Vagina (tissue), 2 donors: ENCODE measurements around the gene ZNF331. TPM values are rescaled to one million over a fixed set of nuclear protein-coding genes. Genes with fewer than 3 reads are reported as not detected.

ENCODE experiments used
- DNase-seq, 2 donors: peaks; one replicate each; pipeline ENCODE4 v3.0.0-alpha.2; 2017; ENCODE audit errors: extremely low spot score in 2 of 2
- H3K27ac ChIP-seq: fragments of 200-600 bp; sonication (generic); one replicate; pipeline ENCODE4 v1.5.1; 2019
- H3K27me3 ChIP-seq: fragments of 200-600 bp; sonication (generic); one replicate; pipeline ENCODE4 v1.5.1; 2019
- H3K36me3 ChIP-seq, 2 donors: fragments of 200-600 bp; sonication (generic); one replicate each; pipeline ENCODE4 v1.5.1; 2017 to 2019
- H3K4me1 ChIP-seq: fragments of 200-600 bp; sonication (generic); one replicate; pipeline ENCODE4 v1.5.1; 2019
- H3K4me3 ChIP-seq, 2 donors: fragments of 200-600 bp; sonication (generic); 1 replicate in 1 of 2; 2 replicates in 1 of 2; pipeline ENCODE4 v1.5.1; 2016 to 2019
- H3K9me3 ChIP-seq: fragments of 200-600 bp; sonication (generic); one replicate; pipeline ENCODE4 v1.5.1; 2019
- CTCF ChIP-seq, 3 experiments: fragments of 450-650 bp in 2 of 3; fragments of 200-600 bp in 1 of 3; sonication (generic) in 1 of 3; IDR thresholded peaks; one replicate each; pipeline ENCODE4 v1.5.1; 2017 to 2019; ENCODE audit warnings: antibody characterized with exemption in 3 of 3, mild to moderate bottlenecking in 2 of 3, moderate library complexity in 2 of 3
- POLR2A ChIP-seq, 2 donors: fragments of 450-650 bp; IDR thresholded peaks; one replicate each; pipeline ENCODE4 v1.6.1; 2017; ENCODE audit warnings: antibody characterized with exemption in 2 of 2, mild to moderate bottlenecking in 2 of 2, moderate library complexity in 2 of 2
- POLR2AphosphoS5 ChIP-seq, 2 donors: sonication (generic); formaldehyde crosslinking; IDR thresholded peaks; one replicate each; pipeline ENCODE4 v1.9.0; 2017; ENCODE audit warnings: antibody characterized with exemption in 2 of 2, mild to moderate bottlenecking in 2 of 2, low read depth in 1 of 2; ENCODE audit not compliant: insufficient read depth in 1 of 2
- intact Hi-C: fragments of 100-400 bp; cut with DNase I; formaldehyde crosslinking; loops from one replicate; pipeline ENCODE4 v1.15.1; 2023
- total RNA-seq: library from RNA; depleted of rRNA; stranded (reverse); fragments of >200 nt; gene quantifications from one replicate; pipeline ENCODE4 v1.2.3, GENCODE V29; 2016

ZNF331 gene
- total RNA-seq, 1 donor from 2014 or later: 72.7 TPM

DNA sequence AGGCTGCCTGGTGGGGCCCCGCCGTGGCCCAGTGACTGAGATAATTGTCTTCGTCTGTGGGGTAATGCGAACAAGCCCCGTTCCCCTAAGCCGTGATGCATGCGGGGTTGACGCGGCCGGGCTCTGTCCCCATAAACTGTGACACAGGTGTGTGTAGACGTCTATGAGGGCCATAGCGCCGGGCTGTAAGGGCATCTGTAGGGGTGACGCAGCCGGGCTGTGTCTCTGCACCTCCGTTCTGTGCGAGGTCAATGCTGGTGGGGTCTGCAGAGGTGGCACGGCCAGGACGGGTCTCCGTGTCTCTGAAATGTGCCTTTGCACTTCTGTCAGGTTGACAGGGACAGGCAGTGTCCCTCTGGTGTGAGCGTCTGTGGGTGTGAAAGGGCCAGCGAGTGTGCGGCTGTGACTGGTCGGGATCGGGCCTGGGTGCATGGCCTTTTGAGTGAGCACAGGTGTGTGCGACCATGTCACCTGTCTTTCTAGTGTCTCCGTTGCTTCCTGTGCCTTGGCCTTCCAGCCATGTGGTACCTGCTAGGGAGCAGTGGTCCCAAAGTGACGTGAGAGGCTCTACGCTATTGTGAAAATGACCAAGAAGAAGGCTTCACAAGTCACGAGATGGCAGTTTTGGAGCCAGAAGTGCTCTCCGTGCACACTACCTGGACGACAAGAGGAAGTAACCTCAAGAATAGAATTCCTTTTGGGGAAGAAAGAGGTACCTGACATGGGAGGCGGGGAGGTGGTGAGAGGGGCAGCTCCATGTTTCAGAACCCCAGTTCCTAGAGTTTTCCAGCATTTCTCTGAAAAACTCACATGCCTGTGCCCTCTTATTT, 16.4 kb upstream of the ZNF331 start:
- no peak for DNase-seq
- intact Hi-C loops: no loop called here
- Histone ChIP-seq H3K4me3 (peak overlapping the region; percentile 50 to 54), H3K4me1 (peaks cover 11% of the 10 kb centered on the region), H3K36me3 (no peaks in the 10 kb centered on the region), H3K27ac (peak overlapping the region; percentile 78), H3K9me3 (no peaks in the 10 kb centered on the region), H3K27me3 (no peaks in the 10 kb centered on the region)
- no peak for TF ChIP-seq POLR2AphosphoS5 (IDR thresholded peaks at IDR 0.05; ENCODE audit: insufficient read depth in 1 of 2, low read depth in 1 of 2)
- TF ChIP-seq POLR2A (IDR thresholded peaks at IDR 0.05): no peak
- no peak for TF ChIP-seq CTCF (IDR thresholded peaks at IDR 0.05)

DNA sequence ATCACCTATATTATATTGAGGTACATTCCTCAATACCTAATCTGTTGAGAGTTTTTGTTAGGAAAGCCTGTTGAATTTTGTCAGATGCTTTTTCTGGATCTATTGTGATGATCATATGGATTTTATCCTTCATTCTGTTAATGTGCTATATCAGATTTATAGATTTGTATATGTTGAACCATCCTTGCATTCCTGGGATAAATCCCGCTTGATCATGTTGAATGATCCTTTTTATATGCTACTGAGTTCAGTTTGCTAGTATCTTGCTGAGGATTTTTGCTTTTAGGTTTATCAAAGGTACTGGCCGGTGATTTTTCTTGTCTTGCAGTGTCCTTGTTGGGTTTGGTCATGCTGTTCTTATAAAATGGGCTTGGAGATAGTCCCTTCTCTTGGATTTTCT, 12.0 kb upstream of the ZNF331 start:
- Histone ChIP-seq H3K27ac (no peak overlapping the region), H3K4me3 (no peak overlapping the region), H3K27me3 (no peaks in the 10 kb centered on the region), H3K36me3 (no peaks in the 10 kb centered on the region), H3K4me1 (peaks cover 11% of the 10 kb centered on the region), H3K9me3 (no peaks in the 10 kb centered on the region)
- intact Hi-C loops: no loop called here
- TF ChIP-seq POLR2AphosphoS5 (IDR thresholded peaks at IDR 0.05; ENCODE audit: insufficient read depth in 1 of 2, low read depth in 1 of 2) (no peak), POLR2A (IDR thresholded peaks at IDR 0.05) (no peak), CTCF (IDR thresholded peaks at IDR 0.05) (no peak)
- DNase-seq: no peak

DNA sequence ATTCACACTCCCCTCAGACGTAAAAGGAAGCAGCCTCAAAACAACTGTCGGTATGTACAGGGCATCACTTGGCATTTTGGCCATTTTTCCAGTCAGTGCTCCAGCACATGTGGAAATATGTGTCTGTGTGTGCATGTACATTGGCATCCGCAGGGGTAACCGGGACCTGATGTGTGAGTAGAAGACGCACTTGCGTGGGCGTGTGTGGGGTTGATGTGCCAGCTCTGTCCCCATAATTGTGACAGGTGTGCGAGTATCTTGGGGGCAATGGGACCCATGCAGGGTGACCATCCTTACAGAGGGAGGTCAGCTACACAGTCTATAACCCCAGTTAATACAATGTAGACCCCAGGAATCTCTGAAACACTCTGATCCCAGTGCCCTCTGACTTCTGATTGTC, 7.3 kb upstream of the ZNF331 start:
- DNase-seq: no peak
- H3K27ac ChIP-seq: no peak overlapping the region
- H3K9me3 ChIP-seq: no peaks in the 10 kb centered on the region
- intact Hi-C loops: no loop called here
- no peaks in the 10 kb centered on the region for H3K36me3 ChIP-seq
- no peaks in the 10 kb centered on the region for H3K27me3 ChIP-seq
- H3K4me3 ChIP-seq: no peak overlapping the region
- TF ChIP-seq POLR2AphosphoS5 (IDR thresholded peaks at IDR 0.05; ENCODE audit: insufficient read depth in 1 of 2, low read depth in 1 of 2) (no peak), CTCF (IDR thresholded peaks at IDR 0.05) (no peak), POLR2A (IDR thresholded peaks at IDR 0.05) (no peak)
- H3K4me1 ChIP-seq: no peaks in the 10 kb centered on the region

- no peak for DNase-seq
- Histone ChIP-seq H3K36me3 (no peaks in the 10 kb centered on the region), H3K9me3 (no peaks in the 10 kb centered on the region), H3K27ac (no peak overlapping the region), H3K4me1 (no peaks in the 10 kb centered on the region), H3K4me3 (no peak overlapping the region), H3K27me3 (no peaks in the 10 kb centered on the region)
- intact Hi-C loops: no loop called here
- TF ChIP-seq CTCF (IDR thresholded peaks at IDR 0.05) (no peak), POLR2AphosphoS5 (IDR thresholded peaks at IDR 0.05; ENCODE audit: insufficient read depth in 1 of 2, low read depth in 1 of 2) (no peak), POLR2A (IDR thresholded peaks at IDR 0.05) (no peak)
These were observed 6.5 kb upstream of the ZNF331 start for GRCh38 chr19:53531457-53531856.

DNA sequence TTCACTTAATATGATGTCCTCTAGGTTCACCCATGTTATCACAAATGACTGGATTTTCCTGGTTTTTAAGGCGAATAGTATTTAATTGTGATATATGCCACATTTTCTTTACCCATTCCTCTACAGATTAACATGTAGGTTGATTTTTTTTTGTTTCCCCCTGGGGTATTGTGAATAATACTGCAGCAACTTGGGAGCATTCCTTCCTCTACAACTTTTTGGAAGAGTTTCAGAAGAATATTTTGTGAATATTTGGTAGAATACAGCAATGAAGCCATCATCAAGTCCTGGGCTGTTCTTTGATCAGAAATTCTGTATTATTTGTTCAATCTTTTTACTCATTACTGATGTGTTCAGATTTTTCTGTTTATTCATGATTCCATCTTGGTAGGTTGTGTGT, 5.6 kb upstream of the ZNF331 start:
- no peak overlapping the region for H3K4me3 ChIP-seq
- intact Hi-C loops: no loop called here
- no peak for DNase-seq

More for the DNA sequence above, 5.6 kb upstream of the ZNF331 start:
- Histone ChIP-seq H3K9me3 (no peaks in the 10 kb centered on the region), H3K27ac (no peak overlapping the region), H3K4me1 (no peaks in the 10 kb centered on the region), H3K27me3 (no peaks in the 10 kb centered on the region), H3K36me3 (no peaks in the 10 kb centered on the region)
- no peak for TF ChIP-seq POLR2AphosphoS5 (IDR thresholded peaks at IDR 0.05; ENCODE audit: insufficient read depth in 1 of 2, low read depth in 1 of 2)
- TF ChIP-seq POLR2A (IDR thresholded peaks at IDR 0.05): no peak
- TF ChIP-seq CTCF (IDR thresholded peaks at IDR 0.05): no peak
